NCI-H187 (cell line): ENCODE measurements around the gene SELENOO.

Source experiments
- DNase-seq, 2 experiments: peaks; one replicate each; lab custom pipeline; 2025; lab: John Stamatoyannopoulos, UW

The SELENOO gene

DNA sequence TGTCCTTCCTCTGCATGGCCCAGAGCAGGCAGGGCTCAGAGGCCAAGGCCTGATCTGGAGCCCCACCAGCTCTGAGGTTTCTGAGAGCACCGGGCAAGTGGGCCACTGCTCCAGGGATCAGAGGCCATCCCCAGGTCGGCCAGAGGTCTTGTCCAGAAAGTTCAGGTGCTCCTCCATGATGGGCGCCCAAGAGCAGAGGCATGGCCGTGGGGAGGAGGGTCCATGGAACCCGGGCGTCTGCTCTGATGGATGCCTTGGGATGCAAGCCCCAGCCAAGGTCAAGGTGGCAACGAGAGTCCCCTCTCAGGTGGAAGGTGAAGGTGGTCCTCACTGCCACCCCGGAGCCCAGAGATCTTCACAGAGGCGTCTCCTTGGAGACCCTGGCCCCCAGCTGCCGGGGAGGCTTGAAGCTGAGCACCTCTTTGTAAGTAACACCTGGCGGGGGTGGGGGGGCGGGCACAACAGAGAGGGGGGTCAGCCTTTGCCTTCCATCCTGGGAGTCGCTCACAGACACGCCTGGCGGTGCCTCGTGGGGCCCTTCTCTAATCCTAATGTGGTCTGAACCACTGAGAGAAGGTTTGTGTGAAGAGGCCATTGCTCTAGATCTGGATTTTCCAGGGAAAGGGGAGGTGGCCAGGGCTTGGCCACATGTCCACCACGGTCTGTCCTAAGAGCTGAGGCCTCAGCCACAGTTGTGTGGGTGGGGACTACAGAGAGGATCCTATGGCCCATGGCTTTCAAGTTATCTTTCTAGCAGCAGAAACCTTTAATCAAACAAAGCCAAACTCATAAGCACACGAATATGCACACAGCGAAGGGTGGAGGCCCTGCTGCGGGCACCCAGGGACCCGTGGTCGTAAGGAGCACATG is 52.5 kb downstream of the SELENOO start:
- DNase-seq, result no peak

DNA sequence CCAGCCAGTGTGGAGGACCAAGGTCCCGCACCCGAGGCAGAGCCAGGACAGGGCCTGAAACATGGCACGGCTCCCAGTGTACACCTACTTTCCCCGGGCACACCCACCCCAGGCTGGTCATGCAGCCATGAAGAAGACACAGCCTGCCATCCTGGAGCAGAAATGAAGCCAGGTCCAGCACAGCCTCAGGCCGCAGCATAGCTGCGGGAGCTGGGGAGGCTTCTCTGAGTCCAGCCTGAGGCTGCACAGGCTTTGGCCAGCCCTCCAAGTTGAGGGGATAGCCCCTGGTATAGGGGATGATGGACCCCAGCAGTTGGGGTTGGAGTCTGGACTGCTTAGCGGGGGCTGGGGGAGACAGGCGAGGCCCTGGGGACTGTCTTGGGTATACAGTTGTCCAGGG is 53.1 kb downstream of the SELENOO start:
- no peak for DNase-seq

DNA sequence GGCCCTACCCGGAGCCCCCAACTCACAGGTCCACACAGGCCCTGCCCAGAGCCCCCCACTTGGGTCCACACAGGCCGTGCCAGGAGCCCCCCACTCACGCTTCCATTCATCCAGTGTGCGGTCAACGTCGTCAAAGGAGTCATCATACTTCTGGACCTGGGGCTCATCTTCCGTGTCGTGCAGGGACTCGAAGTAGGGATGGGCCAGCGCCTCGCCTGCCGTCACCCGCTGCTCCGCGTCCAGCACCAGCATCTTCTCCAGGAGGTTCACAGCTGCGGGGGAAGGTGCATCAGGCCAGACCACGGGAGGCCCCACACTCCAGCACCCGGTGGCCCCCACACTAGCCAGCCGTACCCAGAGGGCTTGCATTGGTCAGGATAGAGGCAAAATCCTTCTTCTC is 54.3 kb downstream of the SELENOO start:
- DNase-seq, result no peak

DNA sequence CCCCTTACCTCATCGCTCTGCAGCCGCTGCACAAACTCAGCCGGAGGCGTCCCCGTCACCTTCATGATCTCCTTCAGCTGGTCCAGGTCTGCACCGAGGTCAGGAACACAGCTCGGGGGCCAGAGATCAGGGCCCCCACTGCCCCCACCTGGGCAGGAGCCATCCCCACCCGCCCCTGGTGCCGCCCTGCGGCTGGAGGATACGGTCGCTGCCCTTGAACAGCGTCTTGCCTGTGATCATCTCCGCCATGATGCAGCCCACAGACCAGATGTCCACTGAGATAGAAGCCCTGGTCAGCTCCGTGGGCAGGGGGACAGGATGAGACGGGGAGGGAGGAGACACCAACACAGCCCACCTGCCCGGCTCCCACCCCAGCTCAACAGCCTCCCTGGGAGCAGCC is 54.8 kb downstream of the SELENOO start:
- no peak for DNase-seq

DNA sequence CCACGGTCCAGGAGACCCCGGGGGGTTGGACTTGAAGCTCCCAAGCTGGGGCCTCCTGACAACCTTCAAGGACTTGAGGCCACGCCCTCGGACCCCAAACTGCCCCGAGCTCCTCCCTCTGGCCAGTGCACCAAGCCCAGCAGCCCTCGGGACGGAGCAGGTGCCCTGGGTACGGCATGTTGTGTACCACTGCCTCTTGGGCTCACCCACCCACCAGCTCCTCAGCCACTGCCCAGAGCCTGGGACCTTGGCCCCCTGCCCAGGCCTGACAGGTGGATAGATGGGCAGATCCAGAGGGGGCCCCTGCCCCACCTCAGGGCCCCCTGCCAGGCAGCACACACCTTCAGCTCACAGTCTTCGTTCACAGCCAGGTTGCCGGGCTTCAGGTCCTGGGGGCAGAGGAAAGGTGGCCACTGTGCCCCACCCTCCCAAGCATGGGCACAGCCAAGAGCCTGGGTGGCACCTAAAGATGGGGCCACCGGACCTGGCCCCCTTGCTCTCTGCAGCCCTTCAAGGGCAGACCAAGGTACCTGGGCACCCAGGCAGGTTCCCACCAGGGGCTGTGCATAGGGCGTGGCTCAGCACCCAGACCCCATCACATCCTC is 55.5 kb downstream of the SELENOO start:
- DNase-seq, result no peak

DNA sequence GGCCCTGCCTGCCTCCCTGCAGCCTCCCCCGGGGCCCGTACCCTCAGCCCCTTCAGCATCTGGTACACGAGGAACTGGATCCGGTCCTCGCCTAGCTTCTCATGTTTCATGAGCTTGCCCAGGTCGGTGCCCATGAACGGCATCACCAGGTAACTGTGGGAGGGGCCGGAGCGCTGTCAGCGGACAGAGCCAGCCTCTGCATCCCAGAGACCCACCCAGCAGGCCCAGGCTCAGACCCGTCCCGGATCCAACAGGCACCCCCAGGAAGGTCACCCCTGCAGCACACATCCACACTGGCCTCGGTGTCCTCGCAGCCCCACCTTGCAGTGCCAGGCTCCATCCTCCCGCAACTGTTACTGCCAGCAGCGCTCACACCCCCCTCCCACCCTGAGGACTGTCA is 56.2 kb downstream of the SELENOO start:
- no peak for DNase-seq

DNA sequence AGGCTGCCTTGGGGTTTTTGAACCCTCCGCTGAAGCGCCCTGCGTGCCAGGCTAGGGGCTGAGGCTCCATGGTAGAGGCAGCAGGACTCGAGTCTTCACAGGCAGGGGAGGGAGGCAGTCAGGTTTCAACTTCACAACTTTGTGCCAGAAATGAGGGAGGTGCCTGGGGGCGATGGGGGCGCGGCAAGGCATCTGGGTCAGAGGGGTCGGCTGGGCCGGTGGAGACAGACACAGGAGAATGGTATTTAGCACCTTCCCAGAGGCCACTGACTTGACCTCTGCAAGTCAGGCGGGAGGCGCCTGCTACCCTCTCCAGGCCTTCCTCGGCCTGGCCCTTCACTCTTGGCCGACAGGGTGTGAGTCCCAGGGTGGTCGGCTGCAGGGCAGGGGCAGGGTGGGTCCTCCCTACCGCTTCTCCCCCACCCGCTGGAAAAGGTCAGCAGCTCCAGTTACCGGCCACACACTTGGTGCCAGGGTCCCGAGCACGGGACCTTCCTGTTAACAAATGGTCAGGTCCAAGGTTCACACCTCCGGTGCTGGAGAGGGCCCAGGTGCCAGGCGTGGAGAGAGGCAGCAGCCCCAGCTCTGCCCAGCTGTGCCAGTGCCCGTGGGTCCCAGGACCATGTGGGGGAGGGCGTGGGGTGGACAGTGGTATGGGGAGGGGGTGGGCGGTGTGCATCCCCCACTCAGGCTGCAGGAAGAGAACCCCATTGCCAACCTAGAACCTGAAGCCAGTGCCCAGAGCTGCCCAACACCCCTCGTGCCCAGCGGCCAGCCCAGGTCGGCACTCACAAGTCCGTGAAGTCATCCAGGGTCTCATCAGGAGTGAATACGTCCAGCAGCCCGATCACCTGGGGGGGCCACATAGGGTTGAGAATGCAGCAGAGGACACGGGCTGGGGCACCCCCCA is 56.9 kb downstream of the SELENOO start:
- DNase-seq, result no peak

DNA sequence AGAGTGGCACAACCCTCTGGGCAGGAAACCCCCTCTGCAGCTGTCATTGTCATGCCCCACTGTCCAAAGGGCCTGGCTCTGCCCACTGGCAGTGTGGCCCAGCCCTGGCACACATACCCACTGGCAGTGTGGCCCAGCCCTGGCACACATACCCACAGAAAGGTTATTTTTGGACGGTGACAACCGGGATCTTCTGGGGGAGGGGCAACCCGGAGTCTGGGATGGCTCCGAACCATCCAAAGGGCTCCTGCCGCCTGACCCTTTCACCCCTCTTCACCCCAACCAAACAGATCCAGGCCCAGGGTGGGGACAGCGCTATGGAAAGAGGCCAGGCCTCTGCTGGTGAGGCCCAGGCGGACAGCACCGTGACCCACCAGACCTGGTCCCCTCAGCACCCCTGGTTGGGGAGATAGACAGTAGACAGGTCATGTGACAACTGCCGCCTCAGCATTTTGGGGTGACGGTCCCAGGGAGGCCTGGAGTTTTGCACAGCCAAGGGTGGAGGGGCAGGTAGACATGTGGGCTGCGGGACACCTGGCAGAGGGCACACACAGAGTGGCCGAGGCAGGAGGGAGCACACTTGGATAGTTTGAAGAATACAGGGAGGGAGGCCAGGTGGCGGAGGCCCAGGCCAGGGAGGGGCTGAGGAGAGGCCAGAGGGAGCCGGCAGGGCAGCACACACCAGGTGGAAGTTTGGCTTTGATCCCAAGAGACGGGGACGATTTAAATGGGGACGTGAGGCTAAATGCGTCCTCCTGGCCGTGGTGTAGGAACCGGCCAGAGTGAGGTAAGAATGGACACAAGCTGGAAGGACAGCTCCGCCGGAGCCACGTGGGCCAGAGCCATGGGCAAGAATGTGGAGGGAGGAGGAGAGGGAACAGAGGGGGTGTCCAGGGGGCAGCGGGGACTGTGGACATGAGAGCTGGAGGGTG is 57.8 kb downstream of the SELENOO start:
- DNase-seq, result no peak

DNA sequence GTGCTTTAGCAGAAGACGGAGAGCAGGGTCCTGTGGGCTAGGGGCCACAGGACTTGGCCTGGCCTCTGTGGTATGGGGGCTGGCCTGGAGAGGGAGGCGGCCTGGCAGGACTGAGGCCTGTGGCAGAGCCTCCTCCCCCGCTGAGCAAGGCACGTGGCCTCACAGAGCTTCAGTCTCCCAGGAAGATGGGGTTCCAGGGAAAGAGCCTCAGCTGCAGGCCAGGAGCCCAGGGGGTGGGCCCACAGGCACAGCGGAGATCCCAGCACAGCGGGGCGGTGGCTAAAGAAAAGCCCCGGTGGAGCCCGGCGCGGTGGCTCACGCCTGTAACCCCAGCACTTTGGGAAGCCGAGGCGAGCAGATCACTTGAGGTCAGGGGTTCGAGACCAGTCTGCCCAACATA is 58.5 kb downstream of the SELENOO start:
- no peak for DNase-seq

DNA sequence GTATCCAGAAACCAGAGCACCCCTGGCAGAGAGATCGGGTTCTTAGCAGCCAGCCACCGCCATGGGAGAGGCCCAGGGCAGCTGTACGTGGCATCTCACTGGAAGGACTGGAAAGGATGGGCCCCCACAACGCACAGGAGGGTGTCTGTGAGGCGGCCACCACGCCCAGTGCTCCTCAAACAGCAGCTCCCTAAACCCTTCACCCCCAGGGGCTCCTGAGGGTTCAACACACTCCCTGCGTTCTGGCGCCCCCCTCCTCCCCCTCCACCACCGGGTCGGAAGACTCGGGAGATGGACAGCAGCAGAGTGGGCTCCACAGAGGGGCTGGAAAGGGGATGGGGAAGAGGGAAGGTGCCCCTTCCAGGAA is 59.6 kb downstream of the SELENOO start:
- no peak for DNase-seq

DNA sequence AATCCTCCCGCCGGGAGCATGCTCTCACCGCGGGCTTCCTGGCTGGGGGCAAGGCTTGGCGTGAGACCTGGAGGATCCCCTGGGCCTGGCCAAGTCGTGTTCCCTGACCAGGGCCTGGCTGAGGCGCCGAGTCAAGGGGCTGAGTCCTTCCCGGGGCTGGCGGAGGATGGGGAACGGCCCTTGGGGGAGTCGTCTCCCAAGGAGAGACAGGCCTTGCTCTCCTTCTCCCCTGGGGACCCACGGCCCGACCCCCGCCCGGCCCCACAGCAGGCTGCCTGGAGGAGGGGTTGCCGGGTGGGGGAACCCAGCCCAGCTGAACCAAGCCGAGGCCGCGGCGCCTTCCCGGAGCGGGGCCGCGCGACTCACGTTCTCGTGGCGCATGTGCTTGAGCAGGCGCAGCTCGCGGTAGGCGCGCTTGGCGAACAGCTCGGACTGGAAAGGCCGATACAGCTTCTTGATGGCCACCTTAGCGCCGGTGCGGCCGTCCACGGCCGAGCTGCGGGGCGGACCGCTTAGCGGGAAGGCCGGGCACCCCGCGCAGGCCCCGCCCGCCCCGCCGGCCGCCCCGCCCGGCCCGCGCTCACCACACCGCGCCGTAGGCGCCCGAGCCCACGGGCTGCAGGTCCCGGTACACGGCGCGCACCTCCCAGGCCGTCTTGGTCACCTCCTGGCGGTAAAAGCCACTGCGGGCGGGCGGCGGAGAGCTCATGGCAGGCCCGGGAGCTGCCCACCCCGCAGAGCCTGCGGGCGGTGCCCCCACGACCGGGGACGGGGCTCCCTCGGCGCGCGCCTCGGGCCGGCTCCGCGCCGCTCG is 60.2 kb downstream of the SELENOO start:
- no peak for DNase-seq

DNA sequence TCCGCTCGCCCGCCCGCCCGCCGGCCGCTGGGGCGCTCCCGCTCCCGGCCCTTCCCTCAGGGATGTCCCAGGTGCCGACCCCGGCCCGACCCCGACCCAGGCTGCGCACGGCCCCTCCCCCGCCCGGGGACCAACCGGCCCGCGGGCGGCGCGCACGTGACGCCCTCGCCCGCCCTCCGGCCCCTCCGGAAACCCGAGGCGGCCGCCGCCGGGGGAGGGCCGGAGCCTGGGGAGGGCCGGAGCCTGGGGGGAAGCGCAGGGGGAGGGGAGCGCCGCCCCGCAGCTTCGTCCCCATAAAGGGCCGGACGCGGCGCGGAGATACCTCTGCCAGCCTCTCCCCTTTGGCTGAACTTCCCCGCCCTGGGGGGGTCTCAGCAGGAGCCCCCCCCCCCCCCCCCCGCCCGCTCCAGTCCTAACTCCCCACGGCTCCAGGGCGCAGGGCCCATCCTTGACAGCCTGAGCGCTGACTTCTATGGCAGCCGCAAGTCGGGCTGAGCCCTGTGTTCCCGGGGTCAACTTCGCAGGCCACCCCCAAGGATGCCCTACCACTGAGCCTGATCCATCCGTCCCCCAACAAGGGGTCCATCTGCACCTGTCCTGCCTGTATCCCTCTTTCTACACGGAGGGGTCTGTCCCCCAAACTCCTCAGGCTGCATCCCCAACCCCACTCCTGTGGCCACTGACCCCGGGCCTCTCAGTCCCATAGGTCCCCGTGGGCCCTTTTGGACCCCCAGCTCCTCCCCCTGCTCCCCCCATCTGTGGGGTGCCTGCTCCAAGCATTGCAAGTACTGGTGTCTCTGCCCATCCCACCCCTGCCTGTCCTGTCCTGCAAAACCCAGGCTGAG is 61.0 kb downstream of the SELENOO start, which contains the start of gene MAPK12:
Gene MAPK12 (minus strand): TSS at position 69 of the 845 bp plus-strand sequence. CDS start 174 bp downstream, outside the sequence.
- no peak for DNase-seq

DNA sequence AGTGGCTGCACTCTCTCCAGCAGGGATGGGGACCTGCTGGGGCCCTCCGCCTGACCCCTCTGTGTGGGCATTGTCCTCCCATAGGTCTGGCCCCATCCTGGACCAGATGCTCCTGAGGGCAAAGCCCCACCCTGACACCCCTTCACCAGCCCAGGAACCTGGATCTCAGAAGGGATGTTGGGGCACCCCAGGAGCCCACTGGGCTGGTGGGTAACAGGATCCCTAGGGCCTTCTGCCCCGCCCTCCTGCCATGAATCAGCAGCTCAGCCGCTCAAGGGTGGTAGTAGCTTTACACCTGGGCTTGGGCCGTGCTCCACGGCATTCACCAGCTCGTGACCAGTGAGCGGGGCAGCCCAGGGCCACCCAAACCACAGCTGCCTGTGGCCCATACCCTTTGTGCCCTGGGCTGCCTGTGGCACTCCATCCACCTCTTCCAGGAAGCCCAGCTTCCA is 61.7 kb downstream of the SELENOO start:
- DNase-seq, result no peak

DNA sequence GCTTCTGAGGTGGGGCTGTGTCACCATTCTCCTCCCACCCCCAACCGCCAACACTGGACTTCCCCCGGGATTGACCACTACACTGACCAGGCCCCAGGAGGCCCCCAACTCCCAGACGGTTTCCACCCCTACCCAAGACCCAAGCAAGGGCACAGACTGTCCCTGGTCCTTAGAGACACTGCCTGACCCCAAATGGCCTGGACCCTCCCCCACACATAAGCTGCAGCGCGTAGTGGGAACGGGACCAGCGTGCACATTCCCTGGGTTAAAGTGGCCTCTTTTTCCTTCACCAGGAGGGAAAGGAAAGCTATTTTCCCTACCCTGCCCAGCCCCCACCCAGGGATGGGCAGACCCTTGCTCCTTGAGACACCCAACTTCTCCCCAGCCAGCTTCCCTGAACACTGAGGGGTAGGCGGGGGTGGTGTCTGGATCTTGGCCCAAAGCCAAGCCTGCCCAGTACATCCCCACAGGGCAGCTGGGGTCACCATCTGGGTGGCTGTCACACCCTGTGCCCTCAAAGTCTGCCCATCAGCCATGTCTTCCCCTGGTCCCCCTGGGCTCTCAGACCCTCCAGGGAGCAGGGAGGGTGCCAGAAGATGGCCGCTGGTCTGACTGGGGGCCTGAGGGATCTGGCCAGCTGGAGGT is 62.3 kb downstream of the SELENOO start:
- DNase-seq, result no peak

DNA sequence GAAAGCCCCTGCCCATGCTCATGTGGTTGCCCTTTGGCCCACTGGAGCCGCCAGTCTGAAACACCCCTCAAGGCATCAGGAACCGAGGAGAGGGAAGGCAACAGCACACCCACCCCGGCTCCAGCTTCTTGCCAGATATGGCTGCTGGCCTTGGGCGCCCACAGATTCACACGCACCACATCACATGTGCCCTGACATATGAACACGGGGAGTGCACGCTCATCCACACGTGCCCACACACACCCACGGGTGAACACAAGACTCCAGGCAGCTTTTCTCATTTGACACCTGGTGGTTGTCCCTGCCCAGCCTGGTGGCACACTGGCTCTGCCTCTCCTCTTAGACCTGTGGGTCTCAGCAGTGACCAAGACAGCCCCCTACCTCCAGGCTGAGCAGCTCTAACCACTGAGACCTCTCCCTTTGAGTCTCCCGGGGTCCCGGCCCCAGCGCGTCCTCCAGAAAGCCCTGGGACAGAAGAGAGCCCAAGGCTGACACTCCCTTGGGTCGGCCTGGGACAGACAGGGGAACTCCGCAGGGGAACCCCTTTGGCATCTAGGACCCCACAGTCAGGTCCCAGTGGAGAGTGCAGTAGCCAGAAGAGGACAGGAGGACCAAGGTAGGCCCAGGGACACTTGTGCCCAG is 63.4 kb downstream of the SELENOO start:
- DNase-seq, result no peak

DNA sequence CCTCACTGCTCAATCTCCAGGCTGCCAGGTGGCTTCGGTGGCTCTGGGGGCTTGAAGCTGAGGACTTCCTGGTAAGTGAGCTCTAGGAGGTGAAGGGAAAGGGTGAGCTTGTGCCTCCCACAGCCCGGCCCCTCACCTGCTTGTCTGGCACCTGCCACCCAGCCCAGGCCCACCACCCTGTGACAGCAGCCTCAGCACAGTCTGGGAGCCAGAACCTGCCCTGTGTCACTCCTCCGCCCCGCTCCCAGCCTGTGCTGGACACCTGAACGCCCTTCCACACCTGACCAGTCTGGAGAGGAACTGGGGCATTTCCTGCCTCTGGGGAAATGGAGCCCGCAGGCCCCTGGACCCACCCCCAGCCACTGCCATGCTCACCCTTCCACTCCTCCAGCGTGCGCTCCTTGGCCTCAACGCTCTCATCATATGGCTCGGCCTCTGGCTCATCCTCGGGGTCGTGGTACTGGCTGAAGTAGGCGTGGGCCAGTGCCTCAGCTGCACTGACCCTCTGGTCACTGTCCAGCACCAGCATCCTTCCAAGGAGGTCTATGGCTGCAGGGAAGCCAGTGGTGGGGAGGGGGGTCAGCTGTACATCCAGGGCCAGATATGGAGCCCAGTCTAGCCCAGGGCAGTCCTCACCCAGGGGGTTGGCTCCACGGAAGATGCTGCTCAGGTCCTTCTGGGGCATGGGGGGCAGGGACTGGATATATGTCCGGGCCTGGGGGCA is 64.3 kb downstream of the SELENOO start:
- no peak for DNase-seq

DNA sequence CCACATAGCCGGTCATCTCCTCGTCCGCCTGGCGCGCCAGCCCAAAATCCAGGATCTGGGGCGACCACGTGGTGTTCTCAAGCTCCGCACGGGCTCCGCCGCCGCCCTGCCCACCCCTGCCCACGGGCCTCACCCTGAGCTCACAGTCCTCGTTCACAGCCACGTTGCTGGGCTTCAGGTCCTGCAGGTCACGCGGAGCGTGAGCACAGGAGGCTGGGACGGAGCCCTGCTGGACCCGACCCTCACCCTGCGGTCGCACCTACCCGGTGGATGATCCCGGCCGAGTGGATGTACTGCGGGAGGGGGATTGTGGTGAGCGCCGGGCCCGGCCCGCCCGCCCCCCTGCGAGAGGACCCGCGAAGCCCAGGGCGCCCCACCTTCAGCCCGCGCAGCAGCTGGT is 66.2 kb downstream of the SELENOO start:
- no peak for DNase-seq
